Left ventricle myocardium inferior (tissue), 1 donor: ENCODE measurements around the gene SPECC1L. TPM values are rescaled to one million over a fixed set of nuclear protein-coding genes. Genes with fewer than 3 reads are reported as not detected.
"Not testable (repeated sequence)": the region's sequence is repeated elsewhere in the genome, so short reads cannot be mapped to it uniquely, and the experiment has no call there.

Experiments
- DNase-seq: peaks from one replicate; pipeline ENCODE4 v3.0.0-alpha.2; 2020
- H3K27ac ChIP-seq: fragments of 200-600 bp; replicated peaks from 2 replicates; pipeline ENCODE4 v1.8.0; 2021
- H3K27me3 ChIP-seq: fragments of 200-600 bp; 2 replicates; pipeline ENCODE4 v1.8.0; 2021; ENCODE audit warnings: low read depth
- H3K36me3 ChIP-seq: fragments of 200-600 bp; 2 replicates; pipeline ENCODE4 v1.8.0; 2021
- H3K4me1 ChIP-seq: fragments of 200-600 bp; 2 replicates; pipeline ENCODE4 v1.8.0; 2021
- H3K4me3 ChIP-seq: fragments of 200-600 bp; 2 replicates; pipeline ENCODE4 v1.8.0; 2021; ENCODE audit warnings: mild to moderate bottlenecking, moderate library complexity
- H3K9me3 ChIP-seq: fragments of 200-600 bp; replicated peaks from 2 replicates; pipeline ENCODE4 v1.8.0; 2021
- CTCF ChIP-seq: fragments of 200-600 bp; IDR thresholded peaks from 2 replicates; pipeline ENCODE4 v1.8.0; 2021; ENCODE audit warnings: antibody characterized with exemption, mild to moderate bottlenecking, borderline replicate concordance
- intact Hi-C: fragments of 100-400 bp; cut with micrococcal nuclease; formaldehyde crosslinking; loops from one replicate; pipeline ENCODE4 v1.11.0; 2022
- total RNA-seq: library from RNA; stranded (reverse); fragmentation: NEBNext Ultra II Directional; extraction: Animal tissue kit (Norgen Biotek cat#: 25700); gene quantifications from one replicate; pipeline ENCODE4 v1.2.1, GENCODE V29; 2021
- donor health status: DM: no; HTN: yes; CAD: no; lungs with severe emphysema.

Gene SPECC1L
- total RNA-seq, 1 donor from 2014 or later = 51.9 TPM

DNA sequence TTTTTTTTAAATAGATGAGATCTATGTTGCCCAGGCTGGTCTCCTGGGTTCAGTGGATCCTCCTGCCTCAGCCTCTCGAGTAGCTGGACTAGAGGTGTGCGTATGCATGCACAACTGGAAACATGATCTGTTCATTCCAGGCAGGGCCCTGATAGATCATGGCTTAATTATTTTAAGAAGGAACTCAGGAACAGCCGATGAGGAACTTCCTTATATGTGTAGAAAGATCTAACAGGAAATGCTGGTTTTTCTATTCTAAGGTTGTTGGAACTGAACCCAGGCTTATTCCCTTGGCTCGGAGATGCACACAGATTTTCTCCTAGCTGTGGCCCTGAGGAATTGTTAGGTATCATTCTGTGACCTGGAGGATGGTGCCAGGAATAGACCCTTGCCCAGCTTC lies 32.4 kb downstream of the SPECC1L start:
- Histone ChIP-seq H3K27me3 (no peaks in the 10 kb centered on the region), H3K27ac (peak overlapping the region; percentile 77), H3K4me3 (no peak overlapping the region), H3K9me3 (peaks cover 6% of the 10 kb centered on the region), H3K36me3 (peaks cover 28% of the 10 kb centered on the region), H3K4me1 (peaks cover 80% of the 10 kb centered on the region)
- peak; percentile 23 for TF ChIP-seq CTCF
- DNase-seq = no peak
- intact Hi-C loops = no loop called here

DNA sequence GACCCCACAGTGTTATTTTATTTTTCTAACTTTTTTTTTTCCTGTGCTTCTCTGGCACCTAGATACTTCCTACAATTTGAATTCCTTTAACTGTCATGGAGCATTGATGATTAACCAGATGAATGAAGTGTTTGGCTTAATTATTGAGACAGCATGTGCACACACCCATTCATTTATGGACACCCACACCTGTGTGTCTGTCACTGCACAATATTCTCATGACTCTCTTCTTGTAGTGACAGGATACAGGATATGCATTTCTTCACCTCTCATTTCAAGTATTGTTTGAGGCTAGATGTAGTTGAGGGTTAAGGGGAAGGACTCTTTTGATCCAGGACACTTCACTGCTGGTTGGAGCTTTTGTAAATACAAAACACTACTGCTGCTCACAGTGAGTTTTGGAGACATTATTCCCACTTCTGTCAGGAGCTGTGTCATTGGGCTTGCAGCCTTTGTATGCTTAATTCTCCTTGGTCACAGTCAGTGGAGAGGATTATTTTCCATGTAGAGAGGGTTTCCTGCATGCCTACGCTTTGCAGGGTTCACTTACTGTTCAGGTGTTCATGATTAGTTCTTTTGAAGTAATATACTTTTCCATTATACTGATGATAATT lies 33.5 kb downstream of the SPECC1L start:
- H3K4me3 ChIP-seq = no peak overlapping the region
- DNase-seq = no peak
- H3K9me3 ChIP-seq = peaks cover 6% of the 10 kb centered on the region
- TF ChIP-seq CTCF = no peak
- H3K4me1 ChIP-seq = peaks cover 81% of the 10 kb centered on the region
- H3K36me3 ChIP-seq = peaks cover 28% of the 10 kb centered on the region
- intact Hi-C loops = no loop called here
- peak overlapping the region; percentile 77 for H3K27ac ChIP-seq
- H3K27me3 ChIP-seq = no peaks in the 10 kb centered on the region

DNA sequence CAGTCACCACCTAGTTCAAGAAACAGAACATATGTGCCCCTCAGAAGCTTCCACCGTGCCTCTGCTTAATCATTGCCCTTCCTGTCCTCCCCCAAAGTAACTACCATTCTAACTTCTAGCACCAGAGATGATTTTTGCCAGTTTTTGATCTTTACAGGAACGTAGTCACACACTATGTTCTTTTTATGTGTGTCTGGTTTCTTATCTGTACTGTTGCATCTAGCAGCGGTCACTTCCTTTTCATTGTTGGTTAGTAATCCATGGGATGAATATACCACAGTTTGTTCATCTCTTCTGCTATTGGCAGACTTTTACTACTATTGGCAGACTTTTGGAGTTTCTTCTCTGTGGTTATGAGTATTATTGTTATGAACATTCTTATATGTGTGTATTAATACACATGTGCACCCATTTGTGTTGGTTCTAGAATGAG lies 34.6 kb downstream of the SPECC1L start:
- Histone ChIP-seq H3K27ac (peak overlapping the region; percentile 77), H3K36me3 (peaks cover 28% of the 10 kb centered on the region), H3K4me1 (peaks cover 76% of the 10 kb centered on the region), H3K9me3 (peaks cover 6% of the 10 kb centered on the region), H3K4me3 (no peak overlapping the region), H3K27me3 (no peaks in the 10 kb centered on the region)
- no peak for DNase-seq
- TF ChIP-seq CTCF = no peak
- intact Hi-C loops = no loop called here

GRCh38 chr22:24310969-24311368 lies 40.3 kb downstream of the SPECC1L start:
- TF ChIP-seq CTCF = no peak
- Histone ChIP-seq H3K9me3 (peaks cover 5% of the 10 kb centered on the region), H3K27me3 (no peaks in the 10 kb centered on the region), H3K4me3 (no peak overlapping the region), H3K27ac (no peak overlapping the region), H3K4me1 (peaks cover 52% of the 10 kb centered on the region), H3K36me3 (peaks cover 44% of the 10 kb centered on the region)
- DNase-seq = no peak
- intact Hi-C loops = no loop called here

- TF ChIP-seq CTCF = no peak
- no peak overlapping the region for H3K4me3 ChIP-seq
- peak overlapping the region; percentile 16 for H3K27ac ChIP-seq
- H3K9me3 ChIP-seq = no peaks in the 10 kb centered on the region
- no peaks in the 10 kb centered on the region for H3K27me3 ChIP-seq
- intact Hi-C loops = no loop called here
- peaks cover 27% of the 10 kb centered on the region for H3K4me1 ChIP-seq
- DNase-seq = no peak
- H3K36me3 ChIP-seq = peaks cover 43% of the 10 kb centered on the region
Measured at GRCh38 chr22:24315367-24315966, 44.8 kb downstream of the SPECC1L start.

DNA sequence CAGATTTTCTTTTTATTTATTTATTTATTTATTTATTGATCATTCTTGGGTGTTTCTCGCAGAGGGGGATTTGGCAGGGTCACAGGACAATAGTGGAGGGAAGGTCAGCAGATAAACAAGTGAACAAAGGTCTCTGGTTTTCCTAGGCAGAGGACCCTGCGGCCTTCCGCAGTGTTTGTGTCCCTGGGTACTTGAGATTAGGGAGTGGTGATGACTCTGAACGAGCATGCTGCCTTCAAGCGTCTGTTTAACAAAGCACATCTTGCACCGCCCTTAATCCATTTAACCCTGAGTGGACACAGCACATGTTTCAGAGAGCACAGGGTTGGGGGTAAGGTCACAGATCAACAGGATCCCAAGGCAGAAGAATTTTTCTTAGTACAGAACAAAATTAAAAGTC lies 45.6 kb downstream of the SPECC1L start:
- Histone ChIP-seq H3K27ac (peak overlapping the region; percentile 16), H3K36me3 (peaks cover 47% of the 10 kb centered on the region)

GRCh38 chr22:24317511-24317910 lies 46.9 kb downstream of the SPECC1L start:
- Histone ChIP-seq H3K36me3 (peaks cover 54% of the 10 kb centered on the region), H3K4me1 (peaks cover 13% of the 10 kb centered on the region)
- DNase-seq, H3K4me3 ChIP-seq, H3K27me3 ChIP-seq, H3K9me3 ChIP-seq, H3K27ac ChIP-seq, intact Hi-C loops: not testable (repeated sequence)

More for the DNA sequence above, 45.6 kb downstream of the SPECC1L start:
- H3K27me3 ChIP-seq, H3K4me3 ChIP-seq, H3K9me3 ChIP-seq, intact Hi-C loops, DNase-seq: not testable (repeated sequence)
- peaks cover 22% of the 10 kb centered on the region for H3K4me1 ChIP-seq
